Stimulated activated CD8-positive, alpha-beta memory T cell treated with anti-CD3 and anti-CD28 coated beads, Interleukin-12 subunit alpha, Interleukin-12 subunit beta, amount 100 ng/mL, for 1 hour (primary cell): ENCODE results near the gene NDUFV1.
"Not testable (repeated sequence)": the region's sequence is repeated elsewhere in the genome, so short reads cannot be mapped to it uniquely, and the experiment has no call there.

Experiments
- DNase-seq: peaks from one replicate; pipeline ENCODE4 v3.0.0-alpha.2; 2020; ENCODE audit warnings: low read depth

The NDUFV1 gene

GRCh38 chr11:67627812-67628624, 21.3 kb downstream of the NDUFV1 start:
- DNase-seq = no peak

GRCh38 chr11:67628710-67629385, 22.1 kb downstream of the NDUFV1 start:
- no peak for DNase-seq

- peak; percentile 79 for DNase-seq
Measured at GRCh38 chr11:67629386-67630227, 22.9 kb downstream of the NDUFV1 start, which contains the start of gene NUDT8. Gene NUDT8 (minus strand): TSS chr11:67629937. CDS start chr11:67629911, 26 bp downstream.

GRCh38 chr11:67630228-67630942, 23.6 kb downstream of the NDUFV1 start:
- DNase-seq = peak; percentile 93

- no peak for DNase-seq
Measured at GRCh38 chr11:67630943-67631331, 24.2 kb downstream of the NDUFV1 start.

GRCh38 chr11:67631411-67631810, 24.7 kb downstream of the NDUFV1 start:
- DNase-seq = no peak

GRCh38 chr11:67631853-67632174, 25.1 kb downstream of the NDUFV1 start:
- DNase-seq = no peak

- no peak for DNase-seq
Measured at GRCh38 chr11:67632175-67632981, 25.6 kb downstream of the NDUFV1 start.

- DNase-seq = no peak
Measured at GRCh38 chr11:67632982-67633755, 26.4 kb downstream of the NDUFV1 start.

- DNase-seq = no peak
Measured at GRCh38 chr11:67633758-67634365, 27.1 kb downstream of the NDUFV1 start.

GRCh38 chr11:67634366-67635230, 27.9 kb downstream of the NDUFV1 start:
- no peak for DNase-seq

- DNase-seq = no peak
Measured at GRCh38 chr11:67635231-67635521, 28.4 kb downstream of the NDUFV1 start.

GRCh38 chr11:67636962-67637361, 30.2 kb downstream of the NDUFV1 start:
- no peak for DNase-seq

GRCh38 chr11:67637441-67637840, 30.7 kb downstream of the NDUFV1 start:
- not testable (repeated sequence) for DNase-seq

GRCh38 chr11:67638535-67639437, 32.0 kb downstream of the NDUFV1 start:
- no peak for DNase-seq

GRCh38 chr11:67639438-67639859, 32.7 kb downstream of the NDUFV1 start, which contains the start of gene TBX10:
Gene TBX10 (minus strand): TSS chr11:67639763. CDS start chr11:67639472, 291 bp downstream.
- DNase-seq = no peak

- peak; percentile 33 for DNase-seq
Measured at GRCh38 chr11:67640021-67640757, 33.5 kb downstream of the NDUFV1 start.
